ENCODE results near the gene TPI1. TPM values are rescaled to one million over a fixed set of nuclear protein-coding genes. Genes with fewer than 3 reads are reported as not detected.

Gene TPI1
- total RNA-seq, 1 experiment from 2014 or later = 1,141 TPM

GRCh38 chr12:6834254-6834653, 33.1 kb upstream of the TPI1 start:
- H3K4me3 ChIP-seq (ENCODE audit: low read depth, low read length) = no peak overlapping the region
- peaks cover 14% of the 10 kb centered on the region for H3K4me1 ChIP-seq
- H3K9me3 ChIP-seq = no peaks in the 10 kb centered on the region
- intact Hi-C loops (cut with micrococcal nuclease; ENCODE audit: unreplicated experiment) = loop anchor here (2.0 kb wide), 1 partner anchor 81 kb away; the partner anchor contains the start of gene MLF2
- BruUV-seq (replicated peaks) = no TSS peak
- ChIA-PET POLR2A (interaction anchor here (0.7 kb wide), 1 partner anchor 110 kb away, joined by 5 read pairs; the partner anchor contains the start of gene COPS7A), CTCF (interaction anchor here (0.6 to 4.4 kb wide), 6 partner anchors 13 to 150 kb away, joined by 3 to 35 read pairs (median 6); partner anchors contain the start of genes GPR162, MLF2 and SPSB2)
- no peaks in the 10 kb centered on the region; the same call in 1 of the 2 replicates for H3K36me3 ChIP-seq (ENCODE audit: control insufficient read depth, insufficient read depth, low read length)
- Mint-ChIP-seq H3K4me1 (ENCODE audit: low read depth, unreplicated experiment) (peaks cover 20% of the 10 kb centered on the region), H3K9me3 (ENCODE audit: unreplicated experiment) (no peaks in the 10 kb centered on the region), H3K27me3 (ENCODE audit: insufficient read depth, unreplicated experiment) (no peaks in the 10 kb centered on the region), H3K27ac (ENCODE audit: unreplicated experiment) (no peak overlapping the region), H3K4me3 (ENCODE audit: unreplicated experiment) (no peak overlapping the region), H3K36me3 (ENCODE audit: insufficient read depth, unreplicated experiment) (peaks cover 40% of the 10 kb centered on the region)
- no peak for TF ChIP-seq CTCF (IDR thresholded peaks at IDR 0.05; ENCODE audit: insufficient read depth in 1 of 2, low read depth in 1 of 2, low read length in 1 of 2, severe bottlenecking in 1 of 2, unreplicated experiment in 1 of 2)
- H3K27me3 ChIP-seq (replicated peaks; ENCODE audit: control insufficient read depth, insufficient read depth, low read length) = no peaks in the 10 kb centered on the region
- no peak for DNase-seq

- CTCF ChIA-PET = interaction anchor here (0.6 to 4.4 kb wide), 11 partner anchors 8 to 151 kb away, joined by 3 to 35 read pairs (median 5); partner anchors contain the start of genes GPR162, MLF2 and SPSB2
- intact Hi-C loops (cut with micrococcal nuclease; ENCODE audit: unreplicated experiment) = loop anchor here (1.0 to 2.0 kb wide), 3 partner anchors 16 to 100 kb away; partner anchors contain the start of genes CDCA3 and MLF2
Observed at GRCh38 chr12:6834873-6835272, 32.5 kb upstream of the TPI1 start.

GRCh38 chr12:6836851-6837250, 30.5 kb upstream of the TPI1 start:
- Histone ChIP-seq H3K9me3 (no peaks in the 10 kb centered on the region), H3K4me1 (peaks cover 6% of the 10 kb centered on the region), H3K27me3 (replicated peaks; ENCODE audit: control insufficient read depth, insufficient read depth, low read length) (no peaks in the 10 kb centered on the region), H3K36me3 (ENCODE audit: control insufficient read depth, insufficient read depth, low read length) (no peaks in the 10 kb centered on the region), H3K4me3 (ENCODE audit: low read depth, low read length) (no peak overlapping the region)
- intact Hi-C loops (cut with micrococcal nuclease; ENCODE audit: unreplicated experiment) = no loop called here
- Mint-ChIP-seq H3K9me3 (ENCODE audit: unreplicated experiment) (no peaks in the 10 kb centered on the region), H3K4me1 (ENCODE audit: low read depth, unreplicated experiment) (peaks cover 20% of the 10 kb centered on the region), H3K27me3 (ENCODE audit: insufficient read depth, unreplicated experiment) (no peaks in the 10 kb centered on the region), H3K27ac (ENCODE audit: unreplicated experiment) (no peak overlapping the region), H3K4me3 (ENCODE audit: unreplicated experiment) (no peak overlapping the region), H3K36me3 (ENCODE audit: insufficient read depth, unreplicated experiment) (peaks cover 31% of the 10 kb centered on the region)
- no peak for DNase-seq
- no peak for TF ChIP-seq CTCF (IDR thresholded peaks at IDR 0.05; ENCODE audit: insufficient read depth in 1 of 2, low read depth in 1 of 2, low read length in 1 of 2, severe bottlenecking in 1 of 2, unreplicated experiment in 1 of 2)
- ChIA-PET CTCF (interaction anchor here (0.6 to 4.4 kb wide), 5 partner anchors 15 to 121 kb away, joined by 3 to 35 read pairs (median 3); partner anchors contain the start of genes CDCA3, MLF2, SPSB2 and USP5), POLR2A (interaction anchor here (0.7 kb wide), 1 partner anchor 14 kb away, joined by 4 read pairs; the partner anchor contains the start of gene CDCA3)
- no TSS peak for BruUV-seq (replicated peaks)

More at GRCh38 chr12:6834873-6835272, 32.5 kb upstream of the TPI1 start:
- Histone ChIP-seq H3K4me3 (ENCODE audit: low read depth, low read length) (no peak overlapping the region), H3K9me3 (no peaks in the 10 kb centered on the region), H3K36me3 (ENCODE audit: control insufficient read depth, insufficient read depth, low read length) (no peaks in the 10 kb centered on the region; the same call in 1 of the 2 replicates), H3K4me1 (peaks cover 8% of the 10 kb centered on the region), H3K27me3 (replicated peaks; ENCODE audit: control insufficient read depth, insufficient read depth, low read length) (no peaks in the 10 kb centered on the region)
- no TSS peak for BruUV-seq (replicated peaks)
- Mint-ChIP-seq H3K36me3 (ENCODE audit: insufficient read depth, unreplicated experiment) (peaks cover 35% of the 10 kb centered on the region), H3K27ac (ENCODE audit: unreplicated experiment) (peak overlapping the region; percentile 21), H3K4me3 (ENCODE audit: unreplicated experiment) (no peak overlapping the region), H3K4me1 (ENCODE audit: low read depth, unreplicated experiment) (peaks cover 20% of the 10 kb centered on the region), H3K9me3 (ENCODE audit: unreplicated experiment) (no peaks in the 10 kb centered on the region), H3K27me3 (ENCODE audit: insufficient read depth, unreplicated experiment) (no peaks in the 10 kb centered on the region)
- TF ChIP-seq CTCF (IDR thresholded peaks at IDR 0.05; ENCODE audit: insufficient read depth in 1 of 2, low read depth in 1 of 2, low read length in 1 of 2, severe bottlenecking in 1 of 2, unreplicated experiment in 1 of 2) = no peak
- POLR2A ChIA-PET = interaction anchor here (0.7 to 1.5 kb wide), 2 partner anchors 16 to 111 kb away, joined by 5 read pairs; partner anchors contain the start of genes CDCA3 and COPS7A
- DNase-seq = no peak
